Measurements from ENCODE around the gene APOBEC3G.
"Not testable (repeated sequence)": the region's sequence is repeated elsewhere in the genome, so short reads cannot be mapped to it uniquely, and the experiment has no call there.

The APOBEC3G gene

DNA sequence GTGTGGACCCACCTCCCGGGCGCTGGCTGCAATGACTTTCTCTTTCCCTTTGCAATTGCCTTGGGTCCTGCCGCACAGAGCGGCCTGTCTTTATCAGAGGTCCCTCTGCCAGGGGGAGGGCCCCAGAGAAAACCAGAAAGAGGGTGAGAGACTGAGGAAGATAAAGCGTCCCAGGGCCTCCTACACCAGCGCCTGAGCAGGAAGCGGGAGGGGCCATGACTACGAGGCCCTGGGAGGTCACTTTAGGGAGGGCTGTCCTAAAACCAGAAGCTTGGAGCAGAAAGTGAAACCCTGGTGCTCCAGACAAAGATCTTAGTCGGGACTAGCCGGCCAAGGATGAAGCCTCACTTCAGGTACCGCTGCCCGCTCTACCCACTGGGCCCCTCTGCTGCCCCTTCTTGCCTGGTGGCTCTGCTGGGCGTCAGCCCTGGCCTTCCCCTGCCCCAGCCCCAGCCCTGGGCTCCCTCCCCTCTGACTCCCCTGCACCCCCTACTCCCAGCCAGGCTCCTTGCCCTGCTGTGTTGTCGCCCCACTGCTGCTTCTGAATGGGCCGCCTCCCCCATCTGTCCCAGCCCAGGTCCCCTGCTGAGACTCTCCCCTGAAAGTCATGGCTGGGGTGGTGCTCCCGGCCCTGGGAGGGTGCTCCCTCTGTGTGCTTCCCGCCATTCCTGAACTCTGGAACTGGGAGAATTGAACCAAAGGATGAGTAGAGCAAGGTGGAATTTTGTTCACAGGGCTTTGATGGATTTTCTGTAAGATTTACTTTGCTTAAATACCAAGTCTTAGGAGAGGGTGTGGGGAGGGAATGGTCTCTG lies at the start of gene APOBEC3G:
APOBEC3G (plus strand) TSS at position 250 of the 815 bp plus-strand sequence; CDS start at position 337, 87 bp downstream.
- not testable (repeated sequence) for DNase-seq (ENCODE audit: low read depth in 2 of 2)

DNA sequence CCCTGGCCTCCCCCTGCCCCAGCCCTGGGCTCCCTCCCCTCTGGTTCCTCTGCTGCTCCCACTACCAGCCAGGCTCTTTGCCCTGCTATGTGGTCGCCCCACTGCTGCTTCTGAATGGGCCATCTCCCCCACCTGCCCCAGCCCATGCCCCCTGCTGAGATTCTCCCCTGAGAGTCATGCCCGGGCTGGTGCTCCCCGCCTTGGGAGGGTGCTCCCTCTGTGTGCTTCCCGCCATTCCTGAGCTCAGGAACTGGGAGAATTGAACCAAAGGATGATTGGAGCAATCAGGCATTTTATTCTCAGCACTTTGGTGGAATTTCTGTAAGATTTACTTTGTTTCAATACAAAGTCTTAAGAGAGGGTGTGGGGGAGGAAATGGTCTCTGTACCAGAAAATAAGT lies 49.4 kb upstream of the APOBEC3G start:
- no peak for DNase-seq (ENCODE audit: low read depth in 2 of 2)

DNA sequence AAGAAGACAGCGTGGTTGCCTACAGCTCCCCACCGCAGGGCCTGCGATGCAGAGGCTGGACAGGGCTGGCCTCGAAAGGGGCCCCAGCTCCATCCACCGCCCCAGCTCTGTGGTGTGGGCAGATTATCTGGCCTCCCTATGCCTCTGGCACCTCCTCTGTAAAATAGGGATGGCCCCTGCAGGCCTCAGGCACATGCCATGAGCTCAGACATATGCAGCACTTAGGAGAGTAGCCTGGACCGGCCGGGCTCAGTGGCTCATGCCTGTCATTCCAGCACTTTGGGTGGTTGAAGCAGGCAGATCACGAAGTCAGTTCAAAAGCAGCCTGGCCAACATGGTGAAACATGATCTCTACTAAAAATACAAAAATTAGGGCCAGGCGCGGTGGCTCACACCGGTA lies 48.8 kb upstream of the APOBEC3G start:
- DNase-seq (ENCODE audit: low read depth in 2 of 2) = no peak

DNA sequence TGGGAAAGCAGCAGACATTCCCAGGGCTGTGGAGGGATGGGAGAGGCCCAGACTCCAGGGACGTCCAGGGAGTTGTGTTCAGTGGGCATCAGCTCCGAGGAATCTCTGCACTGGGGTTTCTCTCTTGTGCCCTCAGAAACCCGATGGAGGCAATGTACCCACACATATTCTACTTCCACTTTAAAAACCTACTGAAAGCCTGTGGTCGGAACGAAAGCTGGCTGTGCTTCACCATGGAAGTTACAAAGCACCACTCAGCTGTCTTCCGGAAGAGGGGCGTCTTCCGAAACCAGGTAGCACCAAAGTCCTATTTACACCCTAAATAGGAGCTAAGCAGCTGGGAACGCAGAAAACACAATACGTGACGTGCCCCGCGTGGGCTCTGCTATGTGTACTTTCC lies 47.8 kb upstream of the APOBEC3G start:
- DNase-seq (ENCODE audit: low read depth in 2 of 2) = no peak

DNA sequence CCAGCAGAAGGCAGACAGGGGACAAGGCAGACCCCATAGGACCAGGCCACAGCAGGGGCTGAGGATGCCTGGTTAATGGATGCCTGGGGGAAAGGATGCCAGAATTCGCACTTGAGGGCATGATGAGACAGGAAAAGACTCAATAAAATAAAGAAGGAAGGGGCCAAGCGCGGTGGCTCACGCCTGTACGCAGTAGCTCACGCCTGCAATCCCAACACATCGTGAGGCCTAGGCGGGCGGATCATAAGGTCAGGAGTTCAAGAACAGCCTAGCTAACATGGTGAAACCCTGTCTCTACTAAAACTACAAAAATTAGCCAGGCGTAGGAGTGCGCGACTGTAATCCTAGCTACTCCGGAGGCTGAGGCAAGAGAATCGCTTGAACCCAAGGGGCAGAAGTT lies 46.4 kb upstream of the APOBEC3G start:
- DNase-seq (ENCODE audit: low read depth in 2 of 2) = no peak

DNA sequence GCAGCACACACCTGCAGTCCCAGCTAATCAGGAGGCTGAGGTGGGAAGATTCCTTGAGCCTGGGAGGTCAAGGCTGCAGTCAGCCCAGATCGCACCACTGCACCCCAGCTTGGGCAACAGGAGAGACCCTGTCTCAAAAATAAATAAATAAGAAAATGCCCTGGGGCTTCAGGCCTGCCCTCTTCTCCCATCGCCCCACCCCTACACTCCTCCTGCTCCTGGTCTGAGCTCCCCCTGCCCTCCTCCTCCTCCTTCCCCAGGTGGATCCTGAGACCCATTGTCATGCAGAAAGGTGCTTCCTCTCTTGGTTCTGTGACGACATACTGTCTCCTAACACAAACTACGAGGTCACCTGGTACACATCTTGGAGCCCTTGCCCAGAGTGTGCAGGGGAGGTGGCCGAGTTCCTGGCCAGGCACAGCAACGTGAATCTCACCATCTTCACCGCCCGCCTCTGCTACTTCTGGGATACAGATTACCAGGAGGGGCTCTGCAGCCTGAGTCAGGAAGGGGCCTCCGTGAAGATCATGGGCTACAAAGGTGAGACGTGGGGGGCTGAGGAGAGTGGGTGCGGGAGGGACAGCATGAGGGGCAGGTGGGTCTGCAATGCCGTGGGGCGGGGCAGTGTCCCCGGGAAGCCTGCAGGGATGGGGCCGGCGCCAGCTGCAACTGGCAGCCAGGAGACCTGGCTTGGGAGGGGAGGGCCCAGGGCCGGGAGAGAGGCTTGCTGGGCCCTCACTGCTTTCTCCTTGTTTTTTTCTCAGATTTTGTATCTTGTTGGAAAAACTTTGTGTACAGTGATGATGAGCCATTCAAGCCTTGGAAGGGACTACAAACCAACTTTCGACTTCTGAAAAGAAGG lies 45.4 kb upstream of the APOBEC3G start:
- DNase-seq (ENCODE audit: low read depth in 2 of 2) = not testable (repeated sequence)

DNA sequence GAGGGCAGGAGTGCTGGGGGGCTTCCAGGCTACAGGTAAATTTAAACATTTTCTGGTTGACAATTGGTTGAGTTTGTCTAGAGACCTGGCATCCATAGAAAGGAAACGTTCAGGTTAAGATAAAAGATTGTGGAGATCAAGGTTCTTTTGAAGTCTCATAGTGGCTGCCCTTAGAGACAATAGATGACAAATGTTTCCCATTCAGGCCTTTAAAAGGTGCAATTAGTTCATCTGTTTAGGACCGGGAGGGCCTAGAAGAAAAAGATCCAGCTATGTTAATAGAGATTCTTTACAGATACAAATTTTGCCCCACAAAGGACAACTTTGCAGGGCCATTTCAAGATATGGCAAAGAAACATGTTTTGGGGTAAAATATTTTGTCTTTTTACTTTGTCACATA lies 40.0 kb upstream of the APOBEC3G start:
- not testable (repeated sequence) for DNase-seq (ENCODE audit: low read depth in 2 of 2)

DNA sequence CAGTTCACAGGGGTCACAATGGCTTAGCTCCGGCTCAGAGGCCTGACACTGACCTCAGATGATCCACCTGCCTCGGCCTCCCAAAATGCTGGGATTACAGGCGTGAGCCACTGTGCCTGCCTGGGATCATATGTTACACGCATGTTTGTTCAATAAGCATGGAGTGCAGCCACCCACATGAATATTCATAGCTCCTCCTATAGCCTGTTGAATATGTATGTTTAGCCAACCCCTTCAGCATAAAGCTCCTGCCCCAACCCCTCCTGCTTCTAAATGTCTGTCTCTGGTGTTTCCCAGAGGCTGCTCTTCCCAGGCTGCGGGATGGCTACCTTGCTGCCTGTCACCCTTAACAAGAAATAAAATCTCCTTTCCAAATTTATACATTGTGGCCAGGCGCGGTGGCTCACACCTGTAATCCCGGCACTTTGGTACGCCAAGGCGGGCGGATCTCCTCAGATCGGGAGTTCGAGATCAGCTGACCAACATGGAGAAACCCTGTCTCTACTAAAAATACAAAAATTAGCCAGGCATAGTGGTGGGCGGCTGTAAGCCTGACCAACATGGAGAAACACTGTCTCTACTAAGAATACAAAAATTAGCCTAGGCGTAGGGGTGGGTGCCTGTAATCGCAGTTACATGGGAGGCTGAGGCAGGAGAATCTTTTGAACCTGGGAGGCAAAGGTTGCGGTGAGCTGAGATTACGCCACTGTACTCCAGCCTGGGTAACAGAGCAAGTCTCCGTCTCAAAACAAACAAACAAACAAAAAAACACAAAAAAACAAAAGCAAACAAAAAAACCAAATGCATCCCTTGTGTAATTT lies 37.6 kb upstream of the APOBEC3G start:
- no peak for DNase-seq (ENCODE audit: low read depth in 2 of 2)

DNA sequence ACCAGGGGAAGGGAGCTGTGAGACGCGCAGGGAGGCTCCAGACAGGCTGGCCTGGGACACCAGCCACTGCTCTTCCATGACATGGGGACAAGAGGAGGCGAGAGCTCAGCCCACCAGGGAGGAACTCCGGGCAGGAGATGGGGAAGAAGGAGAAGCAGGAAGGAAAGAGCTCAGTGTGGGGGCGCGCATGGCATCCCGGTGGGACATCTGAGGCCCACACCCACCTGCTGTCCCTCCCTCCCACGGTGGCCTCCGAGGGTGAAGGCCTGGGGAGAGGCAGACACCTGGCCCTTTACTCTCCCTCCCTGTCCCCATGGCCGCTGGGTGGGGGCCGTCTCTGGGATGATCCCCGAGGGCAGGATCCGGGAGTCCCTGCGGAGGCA lies 36.9 kb upstream of the APOBEC3G start:
- DNase-seq (ENCODE audit: low read depth in 2 of 2) = not testable (repeated sequence)

DNA sequence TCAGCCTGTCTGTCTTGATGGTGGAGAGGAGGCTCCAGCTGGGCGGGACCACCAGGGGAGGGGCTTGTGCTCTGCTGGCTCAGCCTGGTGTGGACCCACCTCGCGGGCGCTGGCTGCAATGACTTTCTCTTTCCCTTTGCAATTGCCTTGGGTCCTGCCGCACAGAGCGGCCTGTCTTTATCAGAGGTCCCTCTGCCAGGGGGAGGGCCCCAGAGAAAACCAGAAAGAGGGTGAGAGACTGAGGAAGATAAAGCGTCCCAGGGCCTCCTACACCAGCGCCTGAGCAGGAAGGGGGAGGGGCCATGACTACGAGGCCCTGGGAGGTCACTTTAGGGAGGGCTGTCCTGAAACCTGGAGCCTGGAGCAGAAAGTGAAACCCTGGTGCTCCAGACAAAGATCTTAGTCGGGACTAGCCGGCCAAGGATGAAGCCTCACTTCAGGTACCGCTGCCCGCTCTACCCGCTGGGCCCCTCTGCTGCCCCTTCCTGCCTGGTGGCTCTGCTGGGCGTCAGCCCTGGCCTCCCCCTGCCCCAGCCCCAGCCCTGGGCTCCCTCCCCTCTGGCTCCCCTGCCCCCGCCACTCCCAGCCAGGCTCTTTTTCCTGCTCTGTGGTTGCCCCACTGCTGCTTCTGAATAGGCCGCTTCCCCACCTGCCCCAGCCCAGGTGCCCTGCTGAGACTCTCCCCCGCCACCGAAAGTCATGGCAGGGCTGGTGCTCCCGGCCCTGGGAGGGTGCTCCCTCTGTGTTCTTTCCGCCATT lies 36.4 kb upstream of the APOBEC3G start, which contains the start of gene APOBEC3F:
APOBEC3F (plus strand) TSS at position 327 of the 759 bp plus-strand sequence; CDS start at position 424, 97 bp downstream.
- peak; percentile 57 to 61 for DNase-seq (ENCODE audit: low read depth in 2 of 2)

DNA sequence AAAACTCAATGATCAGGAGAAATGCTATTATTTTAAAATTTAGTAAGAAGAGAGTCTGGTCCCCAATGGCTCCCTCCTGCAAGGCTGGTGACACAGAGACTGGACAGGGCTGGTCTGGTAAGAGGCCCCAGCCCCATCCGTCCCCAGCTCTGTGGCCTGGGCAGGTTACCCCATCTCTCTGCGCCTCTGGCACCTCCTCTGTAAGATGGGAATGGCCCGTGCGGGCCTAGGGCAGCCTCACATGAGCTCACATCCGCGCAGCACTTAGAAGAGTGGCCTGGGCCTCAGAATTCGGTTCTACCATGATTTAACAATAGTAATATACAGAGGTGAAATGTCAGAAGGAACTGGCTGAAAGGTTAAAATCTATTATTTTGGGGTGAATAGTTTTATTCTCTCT lies 35.2 kb upstream of the APOBEC3G start:
- DNase-seq (ENCODE audit: low read depth in 2 of 2) = no peak

DNA sequence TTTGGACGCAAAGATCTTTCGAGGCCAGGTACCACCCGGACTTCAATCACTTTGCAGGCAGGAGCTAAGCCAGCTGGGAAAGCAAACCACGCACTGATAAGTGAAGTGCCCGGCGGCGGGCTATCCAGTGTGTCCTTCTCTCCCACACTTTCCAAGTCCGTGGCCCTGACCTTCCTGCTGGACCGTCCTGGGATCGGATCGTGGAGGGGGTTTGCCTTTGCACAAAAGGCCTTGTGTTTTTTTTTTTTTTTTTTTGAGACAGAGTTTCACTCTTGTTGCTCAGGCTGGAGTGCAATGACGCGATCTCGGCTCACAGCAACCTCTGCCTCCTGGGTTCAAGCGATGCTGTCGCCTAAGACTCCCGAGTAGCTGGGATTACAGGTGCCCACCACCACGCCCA lies 34.0 kb upstream of the APOBEC3G start:
- DNase-seq (ENCODE audit: low read depth in 2 of 2) = not testable (repeated sequence)

DNA sequence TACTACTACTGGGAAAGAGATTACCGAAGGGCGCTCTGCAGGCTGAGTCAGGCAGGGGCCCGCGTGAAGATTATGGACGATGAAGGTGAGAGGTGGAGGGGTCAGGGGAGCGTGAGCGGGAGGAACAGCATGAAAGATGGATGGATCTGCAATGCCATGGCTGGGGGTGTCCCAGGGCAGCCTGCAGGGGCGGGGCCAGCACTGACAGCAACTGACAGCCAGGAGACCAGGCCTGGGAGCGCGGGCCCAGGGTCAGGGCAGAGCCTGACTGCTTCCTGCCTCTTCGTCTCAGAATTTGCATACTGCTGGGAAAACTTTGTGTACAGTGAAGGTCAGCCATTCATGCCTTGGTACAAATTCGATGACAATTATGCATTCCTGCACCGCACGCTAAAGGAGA lies 31.9 kb upstream of the APOBEC3G start:
- DNase-seq (ENCODE audit: low read depth in 2 of 2) = not testable (repeated sequence)

DNA sequence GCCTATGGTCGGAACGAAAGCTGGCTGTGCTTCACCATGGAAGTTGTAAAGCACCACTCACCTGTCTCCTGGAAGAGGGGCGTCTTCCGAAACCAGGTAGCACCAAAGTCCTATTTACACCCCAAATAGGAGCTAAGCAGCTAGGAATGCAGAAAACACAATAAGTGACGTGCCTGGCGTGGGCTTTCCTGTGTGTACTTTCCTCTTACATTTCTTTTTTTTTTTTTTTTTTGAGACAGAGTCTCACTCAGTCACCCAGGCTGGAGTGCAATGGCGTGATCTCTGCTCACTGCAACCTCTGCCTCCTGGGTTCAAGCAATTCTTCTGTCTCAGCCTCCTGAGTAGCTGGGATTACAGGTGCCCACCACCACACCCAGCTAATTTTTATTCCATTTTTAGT lies 27.6 kb upstream of the APOBEC3G start:
- DNase-seq (ENCODE audit: low read depth in 2 of 2) = not testable (repeated sequence)

DNA sequence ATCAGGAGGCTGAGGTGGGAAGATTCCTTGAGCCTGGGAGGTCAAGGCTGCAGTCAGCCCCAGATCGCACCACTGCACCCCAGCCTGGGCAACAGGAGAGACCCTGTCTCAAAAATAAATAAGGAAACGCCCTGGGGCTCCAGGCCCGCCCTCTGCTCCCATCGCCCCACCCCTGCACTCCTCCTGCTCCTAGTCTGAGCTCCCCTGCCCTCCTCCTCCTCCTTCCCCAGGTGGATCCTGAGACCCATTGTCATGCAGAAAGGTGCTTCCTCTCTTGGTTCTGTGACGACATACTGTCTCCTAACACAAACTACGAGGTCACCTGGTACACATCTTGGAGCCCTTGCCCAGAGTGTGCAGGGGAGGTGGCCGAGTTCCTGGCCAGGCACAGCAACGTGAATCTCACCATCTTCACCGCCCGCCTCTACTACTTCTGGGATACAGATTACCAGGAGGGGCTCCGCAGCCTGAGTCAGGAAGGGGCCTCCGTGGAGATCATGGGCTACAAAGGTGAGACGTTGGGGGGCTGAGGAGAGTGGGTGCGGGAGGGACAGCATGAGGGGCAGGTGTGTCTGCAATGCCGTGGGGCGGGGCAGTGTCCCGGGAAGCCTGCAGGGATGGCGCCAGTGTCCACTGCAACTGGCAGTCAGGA lies 25.1 kb upstream of the APOBEC3G start:
- DNase-seq (ENCODE audit: low read depth in 2 of 2) = not testable (repeated sequence)

DNA sequence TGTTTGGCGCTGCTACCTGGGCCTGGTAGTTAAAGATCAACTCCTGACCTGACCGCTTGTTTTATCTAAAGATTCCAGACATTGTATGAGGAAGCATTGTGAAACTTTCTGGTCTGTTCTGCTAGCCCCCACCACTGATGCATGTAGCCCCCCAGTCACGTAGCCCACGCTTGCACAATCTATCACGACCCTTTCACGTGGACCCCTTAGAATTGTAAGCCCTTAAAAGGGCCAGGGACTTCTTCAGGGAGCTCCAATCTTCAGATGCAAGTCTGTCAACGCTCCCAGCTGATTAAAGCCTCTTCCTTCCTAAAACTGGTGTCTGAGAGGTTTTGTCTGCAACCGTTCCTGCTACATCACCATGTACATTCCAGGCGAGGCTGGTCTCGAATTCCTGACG lies 21.4 kb upstream of the APOBEC3G start:
- DNase-seq (ENCODE audit: low read depth in 2 of 2) = no peak

DNA sequence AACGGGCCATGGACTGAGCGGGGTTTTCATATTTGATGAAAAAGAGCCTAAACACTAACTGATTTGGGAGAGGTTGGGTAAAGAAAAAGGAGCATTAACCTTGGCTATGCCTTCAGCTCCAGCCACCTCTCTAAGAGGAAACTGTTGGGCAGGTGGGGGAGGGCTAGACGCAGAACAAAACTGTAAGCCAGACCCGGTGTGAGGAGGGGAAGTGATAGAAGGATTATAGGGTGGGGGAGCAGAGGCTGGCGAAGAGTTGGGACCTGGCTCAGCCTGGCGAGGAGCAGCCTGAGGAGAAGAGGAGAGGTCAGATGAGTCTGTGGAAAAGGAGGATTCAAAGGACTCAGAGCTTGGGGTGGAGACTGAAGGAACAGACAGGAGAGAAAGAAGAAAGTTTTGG lies 15.8 kb upstream of the APOBEC3G start:
- not testable (repeated sequence) for DNase-seq (ENCODE audit: low read depth in 2 of 2)

DNA sequence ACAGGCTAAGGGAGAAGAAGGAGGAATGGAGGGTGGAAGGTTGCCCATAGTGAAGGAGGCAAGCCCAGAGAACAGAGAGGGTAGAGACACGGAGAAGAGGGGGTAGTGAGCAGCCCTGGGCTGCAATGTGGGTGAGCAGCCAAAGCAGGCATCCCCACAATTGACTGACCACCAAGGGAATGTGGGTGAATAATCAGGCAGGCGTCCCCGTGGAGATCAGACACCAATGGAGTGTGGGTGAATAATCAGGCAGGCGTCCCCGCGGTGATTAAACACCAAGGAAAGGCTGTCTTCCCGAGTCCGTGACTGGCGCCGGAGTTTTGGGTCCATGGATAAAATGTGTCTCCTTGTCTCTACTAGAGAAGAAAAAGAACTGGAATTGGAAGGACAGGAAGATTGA lies 15.1 kb upstream of the APOBEC3G start:
- not testable (repeated sequence) for DNase-seq (ENCODE audit: low read depth in 2 of 2)

DNA sequence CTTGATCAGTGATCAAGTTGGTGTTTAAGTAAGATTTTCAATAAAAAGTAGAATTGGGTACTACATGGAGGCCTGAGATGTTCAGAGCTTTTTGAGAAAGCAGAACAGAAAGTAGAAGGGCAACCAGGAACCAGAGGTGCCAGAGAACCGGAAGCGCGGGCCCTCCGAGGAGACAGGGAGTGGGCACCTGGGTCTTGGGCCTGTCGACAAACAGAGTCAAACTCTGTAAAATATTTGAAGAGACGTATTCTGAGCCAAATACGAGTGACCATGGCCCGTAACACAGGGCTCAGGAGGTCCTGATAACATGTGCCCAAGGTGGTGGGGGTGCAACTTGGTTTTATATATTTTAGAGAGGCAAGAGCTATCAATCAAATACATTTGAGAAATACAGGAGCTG lies 13.2 kb upstream of the APOBEC3G start:
- not testable (repeated sequence) for DNase-seq (ENCODE audit: low read depth in 2 of 2)

Data from activated CD8-positive, alpha-beta memory T cell treated with anti-CD3 and anti-CD28 coated beads for 4 hours (primary cell).